NCI-H2227 treated with DMSO at 0.1 percent for 48 hours (cell line): ENCODE measurements around the gene UBE2E3.

Experiments used
- DNase-seq: peaks from one replicate; lab custom pipeline; 2025; lab: John Stamatoyannopoulos, UW

The UBE2E3 gene

GRCh38 chr2:180978903-180979748, 1.3 kb upstream of the UBE2E3 start:
- DNase-seq = no peak

- DNase-seq = peak; percentile 70
Observed at GRCh38 chr2:180979749-180980105, 678 bp upstream of the UBE2E3 start.

- DNase-seq = peak; percentile 70
Observed at GRCh38 chr2:180980943-180981911, 822 bp downstream of the UBE2E3 start.

- DNase-seq = peak; percentile 78
Observed at GRCh38 chr2:180983468-180984242, 3.2 kb downstream of the UBE2E3 start.

- DNase-seq = no peak
Observed at GRCh38 chr2:180985771-180986395, 5.5 kb downstream of the UBE2E3 start.

GRCh38 chr2:180987146-180987545, 6.7 kb downstream of the UBE2E3 start:
- no peak for DNase-seq

- DNase-seq = peak; percentile 68
Observed at GRCh38 chr2:180990337-180990736, 9.9 kb downstream of the UBE2E3 start.

GRCh38 chr2:180990794-180991193, 10.4 kb downstream of the UBE2E3 start:
- no peak for DNase-seq

GRCh38 chr2:180991361-180991760, 11.0 kb downstream of the UBE2E3 start:
- DNase-seq = no peak

- DNase-seq = no peak
Observed at GRCh38 chr2:180991820-180992219, 11.4 kb downstream of the UBE2E3 start.

GRCh38 chr2:180992994-180993393, 12.6 kb downstream of the UBE2E3 start:
- DNase-seq = no peak

- no peak for DNase-seq
Observed at GRCh38 chr2:180999274-180999964, 19.0 kb downstream of the UBE2E3 start.

GRCh38 chr2:181004647-181005325, 24.4 kb downstream of the UBE2E3 start:
- no peak for DNase-seq

- no peak for DNase-seq
Observed at GRCh38 chr2:181005326-181005655, 24.9 kb downstream of the UBE2E3 start.

- DNase-seq = no peak
Observed at GRCh38 chr2:181005809-181006208, 25.4 kb downstream of the UBE2E3 start.

- no peak for DNase-seq
Observed at GRCh38 chr2:181007086-181007837, 26.9 kb downstream of the UBE2E3 start.

GRCh38 chr2:181008407-181008806, 28.0 kb downstream of the UBE2E3 start:
- DNase-seq = peak; percentile 49

- no peak for DNase-seq
Observed at GRCh38 chr2:181021199-181021789, 40.9 kb downstream of the UBE2E3 start.

GRCh38 chr2:181022652-181023051, 42.2 kb downstream of the UBE2E3 start:
- peak; percentile 88 for DNase-seq
